Panc1 (cell line): ENCODE measurements around the gene DDA1.

ENCODE experiments used
- CTCF ChIP-seq: fragments of 450-650 bp; IDR thresholded peaks from 2 replicates; pipeline ENCODE4 v1.5.1; 2017; ENCODE audit warnings: mild to moderate bottlenecking
- POLR2AphosphoS5 ChIP-seq: IDR thresholded peaks from 2 replicates; pipeline ENCODE4 v1.6.1; 2012; ENCODE audit warnings: mild to moderate bottlenecking, low read depth, low read length, moderate library complexity

GRCh38 chr19:17351815-17352435 is 42.6 kb downstream of the DDA1 start:
- no peak for TF ChIP-seq CTCF
- no peak for TF ChIP-seq POLR2AphosphoS5
